ENCODE measurements around the gene GPR35.

Gene GPR35

DNA sequence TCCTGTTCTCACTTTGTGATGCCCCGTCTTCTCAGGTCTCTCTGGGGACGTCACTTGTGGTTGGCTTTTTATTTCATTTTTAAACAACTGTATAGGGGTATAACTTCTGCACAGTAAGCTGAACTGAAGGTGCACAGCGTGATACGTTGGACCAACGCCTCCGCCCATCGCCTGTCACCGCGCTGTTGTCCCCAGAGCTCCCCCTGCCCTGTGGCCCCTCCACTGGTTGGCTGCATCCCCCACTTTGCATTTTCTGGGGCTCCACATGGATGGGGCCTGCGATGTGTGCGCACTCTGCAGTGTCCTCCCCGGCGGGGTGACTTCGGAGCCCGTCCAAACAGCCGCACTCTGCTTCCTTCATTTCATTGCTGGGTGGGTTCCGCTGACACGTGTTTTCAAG, 14.3 kb downstream of the GPR35 start:
- DNase-seq (ENCODE audit: extremely low read depth, low read depth), result no peak
- TF ChIP-seq, protein P1, sequence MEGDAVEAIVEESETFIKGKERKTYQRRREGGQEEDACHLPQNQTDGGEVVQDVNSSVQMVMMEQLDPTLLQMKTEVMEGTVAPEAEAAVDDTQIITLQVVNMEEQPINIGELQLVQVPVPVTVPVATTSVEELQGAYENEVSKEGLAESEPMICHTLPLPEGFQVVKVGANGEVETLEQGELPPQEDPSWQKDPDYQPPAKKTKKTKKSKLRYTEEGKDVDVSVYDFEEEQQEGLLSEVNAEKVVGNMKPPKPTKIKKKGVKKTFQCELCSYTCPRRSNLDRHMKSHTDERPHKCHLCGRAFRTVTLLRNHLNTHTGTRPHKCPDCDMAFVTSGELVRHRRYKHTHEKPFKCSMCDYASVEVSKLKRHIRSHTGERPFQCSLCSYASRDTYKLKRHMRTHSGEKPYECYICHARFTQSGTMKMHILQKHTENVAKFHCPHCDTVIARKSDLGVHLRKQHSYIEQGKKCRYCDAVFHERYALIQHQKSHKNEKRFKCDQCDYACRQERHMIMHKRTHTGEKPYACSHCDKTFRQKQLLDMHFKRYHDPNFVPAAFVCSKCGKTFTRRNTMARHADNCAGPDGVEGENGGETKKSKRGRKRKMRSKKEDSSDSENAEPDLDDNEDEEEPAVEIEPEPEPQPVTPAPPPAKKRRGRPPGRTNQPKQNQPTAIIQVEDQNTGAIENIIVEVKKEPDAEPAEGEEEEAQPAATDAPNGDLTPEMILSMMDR (IDR thresholded peaks at IDR 0.05; ENCODE audit: low read depth, low read length, missing control alignments), result no peak
- H3K4me3 ChIP-seq (replicated peaks; ENCODE audit: low read depth, low read length), result no peak overlapping the region

DNA sequence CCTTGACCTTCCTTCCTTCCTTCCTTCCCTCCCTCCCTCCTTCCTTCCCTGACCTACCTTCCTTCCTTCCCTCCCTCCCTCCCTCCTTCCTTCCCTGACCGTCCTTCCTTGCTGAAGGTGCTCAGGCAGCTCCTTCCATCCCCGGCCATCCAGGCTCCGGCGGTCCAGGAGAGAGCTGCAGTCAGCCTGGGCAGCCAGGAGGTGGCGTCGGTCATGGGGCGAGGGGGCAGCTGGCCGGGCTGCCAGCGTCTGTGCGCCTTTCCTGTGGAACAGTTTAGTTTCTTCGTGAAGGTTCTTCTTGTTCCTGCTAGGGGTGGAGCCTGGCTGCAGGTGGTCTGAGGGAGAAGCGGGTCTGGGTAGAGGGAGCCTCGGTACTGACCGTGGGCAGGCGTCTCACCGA, 15.7 kb downstream of the GPR35 start:
- DNase-seq (ENCODE audit: extremely low read depth, low read depth), result no peak
- TF ChIP-seq, protein P1 (IDR thresholded peaks at IDR 0.05; ENCODE audit: low read depth, low read length, missing control alignments), result peak; percentile 48
- no peak overlapping the region for H3K4me3 ChIP-seq (replicated peaks; ENCODE audit: low read depth, low read length)

DNA sequence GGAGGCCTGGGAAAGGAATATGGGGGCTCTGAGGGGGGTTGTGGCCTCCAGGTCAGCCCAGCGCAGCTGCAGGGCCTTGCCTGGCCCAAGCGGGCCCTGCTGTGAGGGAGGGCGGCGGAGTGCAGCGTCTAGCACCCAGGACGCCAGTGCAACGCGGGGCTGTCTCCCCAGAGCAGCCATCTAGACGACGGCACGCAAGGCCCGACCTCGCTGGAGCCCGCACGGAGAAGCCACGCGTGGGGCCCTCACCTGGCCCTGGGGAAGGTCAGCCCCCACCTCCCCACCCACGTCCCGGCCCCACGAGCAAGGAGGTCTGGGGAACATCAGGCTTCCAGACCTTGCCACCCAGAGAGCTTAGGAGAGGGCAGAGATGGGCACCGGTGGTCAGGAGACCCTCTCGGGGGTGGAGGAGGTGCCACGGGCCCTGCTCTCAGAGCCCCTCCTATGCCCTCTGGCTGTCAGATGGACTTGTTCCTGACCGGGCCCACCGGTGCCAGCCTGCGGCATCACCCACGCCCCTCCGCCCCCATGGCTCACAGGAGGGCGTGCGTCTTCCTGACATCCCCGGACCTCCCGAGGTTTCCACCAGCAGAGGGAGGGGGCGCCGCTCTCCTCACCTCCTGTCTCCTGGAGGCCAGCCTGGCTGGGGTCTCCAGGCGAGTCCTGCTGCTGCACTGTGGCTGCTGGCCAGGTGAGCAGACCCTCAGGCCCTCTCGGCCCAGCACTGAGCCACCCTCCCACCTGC, 17.0 kb downstream of the GPR35 start:
- TF ChIP-seq, protein P1 (IDR thresholded peaks at IDR 0.05; ENCODE audit: low read depth, low read length, missing control alignments), result no peak
- no peak overlapping the region for H3K4me3 ChIP-seq (replicated peaks; ENCODE audit: low read depth, low read length)
- no peak for DNase-seq (ENCODE audit: extremely low read depth, low read depth)

DNA sequence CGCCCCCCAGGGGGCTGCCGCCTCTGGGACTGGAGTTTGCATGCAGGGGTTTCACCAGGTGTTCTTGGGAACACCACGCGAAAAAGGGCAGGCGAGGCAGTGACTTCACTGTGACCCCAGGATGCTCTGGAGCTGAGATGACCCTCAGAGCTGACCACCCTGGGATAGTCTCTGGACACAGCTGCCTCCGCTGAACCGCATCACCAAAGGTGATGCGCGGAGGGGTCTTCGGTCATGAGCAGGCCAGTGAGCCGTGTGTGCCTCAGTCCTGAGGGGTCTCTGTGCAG, 17.5 kb downstream of the GPR35 start:
- H3K4me3 ChIP-seq (replicated peaks; ENCODE audit: low read depth, low read length), result no peak overlapping the region
- no peak for DNase-seq (ENCODE audit: extremely low read depth, low read depth)
- TF ChIP-seq, protein P1 (IDR thresholded peaks at IDR 0.05; ENCODE audit: low read depth, low read length, missing control alignments), result no peak

DNA sequence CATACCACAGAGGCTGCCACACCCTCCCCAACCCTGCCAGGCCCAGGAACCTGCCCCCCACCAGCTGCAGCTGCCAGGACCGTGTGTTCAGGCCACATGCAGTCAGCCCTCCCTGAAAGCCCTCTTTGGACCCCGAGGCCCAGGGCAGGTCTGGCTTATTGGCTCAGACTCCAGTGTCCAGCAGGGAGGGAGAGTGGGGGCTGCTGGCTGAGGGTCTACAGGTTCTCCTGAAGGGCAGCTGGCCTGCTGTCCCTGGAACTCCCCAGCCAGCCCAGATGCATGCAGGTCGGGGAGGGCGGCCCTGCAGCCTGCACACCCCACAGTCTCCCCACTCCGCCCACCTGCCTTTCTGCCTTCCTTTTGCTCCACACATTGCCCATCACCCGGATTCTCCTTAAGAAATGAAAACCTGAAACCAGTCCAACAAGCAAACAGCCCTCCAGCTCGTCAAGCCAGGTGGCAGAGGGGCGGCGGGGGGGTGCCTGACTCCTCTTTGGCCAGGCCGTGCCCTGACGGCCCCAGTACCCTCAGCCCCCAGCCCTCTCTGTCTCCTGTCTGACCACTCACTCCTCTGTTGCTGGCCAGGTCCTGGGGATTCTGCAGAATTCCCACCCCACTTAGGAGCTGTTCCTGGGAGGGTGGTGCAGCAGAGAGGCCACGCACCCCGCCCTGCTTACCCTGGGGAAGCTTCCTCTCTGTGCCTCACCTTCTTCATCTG, 18.0 kb downstream of the GPR35 start:
- no peak for DNase-seq (ENCODE audit: extremely low read depth, low read depth)
- H3K4me3 ChIP-seq (replicated peaks; ENCODE audit: low read depth, low read length), result no peak overlapping the region
- TF ChIP-seq, protein P1 (IDR thresholded peaks at IDR 0.05; ENCODE audit: low read depth, low read length, missing control alignments), result no peak

DNA sequence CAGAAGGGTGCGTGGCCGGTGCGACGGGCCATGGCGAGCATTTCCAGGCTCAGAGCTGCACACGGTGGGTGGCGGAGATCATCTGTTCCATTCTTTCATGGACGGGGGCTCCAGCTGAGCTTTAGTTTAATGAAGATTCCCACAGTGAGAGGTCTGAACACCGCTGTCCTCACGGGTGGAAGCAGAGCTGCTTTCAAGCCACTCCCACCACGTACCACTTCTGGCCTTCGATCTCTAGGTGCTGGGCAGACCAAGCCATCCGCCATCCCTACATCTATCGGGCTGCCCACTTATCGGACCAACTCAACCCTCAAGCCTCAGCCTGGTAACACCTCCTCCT, 18.5 kb downstream of the GPR35 start:
- H3K4me3 ChIP-seq (replicated peaks; ENCODE audit: low read depth, low read length), result no peak overlapping the region
- TF ChIP-seq, protein P1 (IDR thresholded peaks at IDR 0.05; ENCODE audit: low read depth, low read length, missing control alignments), result no peak
- no peak for DNase-seq (ENCODE audit: extremely low read depth, low read depth)

Data from HFF-Myc (cell line).